Measurements from ENCODE around the gene ADRA2B.
"Not testable (repeated sequence)": the region's sequence is repeated elsewhere in the genome, so short reads cannot be mapped to it uniquely, and the experiment has no call there.

The ADRA2B gene

DNA sequence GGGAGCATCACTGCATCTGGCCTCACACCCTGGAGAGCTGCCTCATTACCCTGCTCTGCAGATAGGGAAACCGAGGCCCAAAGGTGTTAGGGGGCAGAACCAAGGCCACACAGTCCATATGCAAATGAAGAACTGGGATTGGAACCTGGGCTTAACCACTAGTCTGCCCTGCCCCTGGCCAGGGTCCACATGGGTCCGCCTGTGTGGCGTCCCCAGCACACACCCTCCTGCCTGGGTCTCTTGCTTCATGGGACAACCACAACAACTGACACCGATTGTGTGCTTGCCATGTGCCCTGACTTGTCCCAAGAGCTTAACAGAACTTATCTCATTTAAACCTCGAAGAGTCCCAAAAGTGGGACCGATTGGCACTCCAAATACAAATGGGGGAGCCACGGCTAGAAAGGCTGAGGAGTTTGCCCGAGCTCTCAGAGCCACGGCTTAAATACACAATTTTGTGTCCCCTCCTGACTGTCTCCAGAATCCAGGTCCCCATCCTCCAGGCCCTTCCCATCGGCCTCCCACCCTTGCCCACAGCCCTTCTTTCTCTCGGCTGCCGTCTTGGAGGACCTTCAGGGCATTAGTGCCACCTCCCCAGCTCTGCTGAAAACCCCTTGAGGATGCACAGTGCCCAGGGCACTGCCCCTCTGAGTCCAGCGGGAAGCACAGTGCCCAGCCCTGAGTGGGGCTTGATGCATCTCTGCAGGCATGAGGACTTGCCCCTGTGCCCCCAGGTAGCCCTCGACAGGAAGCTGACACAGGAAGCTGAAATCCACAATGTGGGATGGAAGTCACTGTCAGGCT is 34.6 kb upstream of the ADRA2B start:
- ATAC-seq (no peak), DNase-seq (peak; percentile 9)

DNA sequence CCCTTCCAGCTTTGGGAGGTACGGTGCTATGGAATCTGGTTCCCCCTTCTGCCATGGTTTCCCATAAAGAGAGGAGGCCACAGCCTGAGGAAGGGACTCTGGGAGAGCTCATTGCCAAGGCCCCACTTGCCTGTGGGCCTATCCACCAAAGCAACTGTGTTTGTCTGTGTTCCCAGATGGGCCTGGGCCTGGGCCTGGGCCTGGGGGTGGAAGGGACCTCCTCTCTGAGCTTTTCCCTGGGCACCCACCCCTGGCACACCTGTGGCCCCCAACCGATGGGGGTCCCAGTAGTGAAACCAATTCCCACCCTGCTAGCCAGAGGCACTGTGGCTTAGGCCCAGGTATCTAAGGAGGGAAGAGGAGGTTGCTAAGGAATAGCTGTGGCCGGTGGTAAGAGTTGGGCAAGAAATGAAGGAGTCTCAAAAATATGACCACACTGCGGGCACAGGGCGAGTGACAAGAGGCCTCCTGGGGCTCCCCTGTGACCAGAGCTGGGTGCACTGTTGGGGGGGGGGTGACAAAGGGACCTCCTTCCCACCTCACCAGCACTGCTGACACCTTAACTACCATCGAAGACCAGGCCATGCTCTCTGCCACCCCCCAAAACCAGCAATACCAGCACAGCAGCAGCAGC is 33.8 kb upstream of the ADRA2B start:
- no peak for ATAC-seq

DNA sequence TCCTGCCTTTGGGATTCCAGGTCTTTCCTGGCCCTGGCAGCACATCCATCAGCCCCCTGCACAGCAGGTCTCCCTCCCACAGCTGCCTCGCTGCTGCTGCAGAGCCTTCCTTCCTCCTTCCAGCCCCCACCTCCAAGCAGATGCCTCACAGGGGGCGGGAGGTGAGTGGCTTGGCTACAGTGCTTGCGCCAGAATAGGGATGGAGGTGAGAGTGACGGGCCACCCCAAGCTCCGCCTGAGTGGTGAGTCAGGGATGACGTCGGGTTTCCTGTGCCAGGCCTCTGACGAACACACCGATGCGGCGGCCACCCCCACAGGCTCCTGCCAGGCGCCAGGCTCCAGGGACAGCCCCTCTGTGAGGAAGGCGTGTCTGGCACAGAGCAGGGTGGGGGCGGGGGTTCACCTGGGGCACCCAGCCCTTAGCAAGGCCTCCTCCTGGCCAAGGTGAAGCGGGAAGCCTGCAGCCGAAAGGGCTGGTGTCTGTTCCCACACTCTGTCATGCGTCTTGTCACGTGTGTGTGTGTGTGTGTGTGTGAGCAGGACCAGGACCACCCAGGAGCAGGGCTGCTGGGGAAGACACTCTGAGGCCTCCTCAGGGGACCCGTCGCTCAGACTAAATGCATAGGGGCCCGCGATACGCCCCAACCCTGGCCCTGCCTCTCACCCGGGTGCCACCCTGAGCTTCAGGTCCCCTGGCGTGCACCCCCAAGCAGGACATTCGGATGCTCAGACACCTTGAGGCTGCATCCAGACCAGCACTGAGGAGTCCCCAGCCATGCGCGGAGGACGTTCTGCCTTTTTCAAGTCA is 32.2 kb upstream of the ADRA2B start:
- ATAC-seq (peak; percentile 73), DNase-seq (peak; percentile 98)

More for the DNA sequence above, 33.8 kb upstream of the ADRA2B start:
- DNase-seq: peak; percentile 6

DNA sequence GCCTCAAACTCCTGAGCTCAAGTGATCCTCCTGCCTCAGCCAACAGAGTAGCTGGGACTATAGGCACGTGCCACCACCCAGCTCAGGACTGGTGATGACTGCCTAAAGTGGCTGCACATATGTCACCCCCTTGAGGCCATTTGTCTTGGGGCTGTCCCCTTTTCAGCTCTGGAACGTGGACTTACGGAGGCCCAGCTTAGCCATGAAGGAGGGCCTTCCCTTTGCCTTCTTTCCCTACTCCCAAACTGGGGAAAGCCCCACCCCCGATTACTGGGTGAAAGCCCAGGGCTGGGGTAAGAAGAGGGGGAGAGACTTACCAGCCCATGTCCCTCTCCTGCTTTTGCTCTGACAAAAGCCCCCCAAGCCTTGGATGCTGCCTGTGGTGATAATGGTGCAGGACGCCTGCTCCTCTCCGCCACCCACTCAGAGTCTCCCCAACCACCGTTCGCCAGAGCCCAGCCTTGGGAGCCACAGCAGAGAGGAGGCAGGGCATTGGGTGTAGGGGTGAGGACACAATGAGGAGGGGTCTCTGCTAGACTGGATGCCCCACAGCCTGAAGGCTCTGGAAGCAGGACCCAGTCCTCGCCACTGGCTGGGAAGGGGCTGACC is 31.3 kb upstream of the ADRA2B start:
- no peak for ATAC-seq
- DNase-seq: peak; percentile 67

DNA sequence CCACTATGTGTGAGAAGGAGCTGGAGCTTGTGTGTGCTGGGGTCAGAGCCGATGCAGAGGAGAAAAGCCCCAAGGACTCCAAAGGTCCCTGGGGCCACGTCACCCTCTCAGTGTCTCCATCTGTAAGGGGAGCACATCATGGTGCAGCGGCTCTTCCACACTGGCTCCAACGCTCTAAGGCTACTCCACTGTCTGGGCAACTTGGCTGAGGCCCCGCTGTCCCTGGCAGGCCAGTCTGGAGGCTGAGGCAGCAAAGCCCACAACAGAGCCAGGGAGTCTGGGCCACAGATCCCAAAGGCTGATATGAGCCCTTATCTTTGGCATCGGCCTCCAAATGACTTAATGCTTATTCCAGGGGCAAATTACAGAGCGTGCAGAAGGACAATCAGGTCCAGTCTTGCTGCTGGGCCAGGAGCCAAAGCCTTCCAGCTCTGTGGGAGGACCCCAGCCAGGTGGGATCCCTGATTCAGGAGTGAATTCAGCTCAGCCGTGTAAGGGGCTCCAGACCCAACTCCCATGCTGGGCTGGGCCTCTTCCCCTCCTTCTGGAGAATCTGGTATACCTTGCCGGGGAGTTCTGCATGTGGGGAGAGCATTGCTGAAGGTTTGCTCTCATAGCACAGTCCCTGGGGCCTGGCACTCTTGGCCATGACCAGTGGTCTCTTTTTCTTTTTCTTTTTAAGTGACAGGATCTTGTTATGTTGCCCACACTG is 30.7 kb upstream of the ADRA2B start:
- peak; percentile 29 for DNase-seq

DNA sequence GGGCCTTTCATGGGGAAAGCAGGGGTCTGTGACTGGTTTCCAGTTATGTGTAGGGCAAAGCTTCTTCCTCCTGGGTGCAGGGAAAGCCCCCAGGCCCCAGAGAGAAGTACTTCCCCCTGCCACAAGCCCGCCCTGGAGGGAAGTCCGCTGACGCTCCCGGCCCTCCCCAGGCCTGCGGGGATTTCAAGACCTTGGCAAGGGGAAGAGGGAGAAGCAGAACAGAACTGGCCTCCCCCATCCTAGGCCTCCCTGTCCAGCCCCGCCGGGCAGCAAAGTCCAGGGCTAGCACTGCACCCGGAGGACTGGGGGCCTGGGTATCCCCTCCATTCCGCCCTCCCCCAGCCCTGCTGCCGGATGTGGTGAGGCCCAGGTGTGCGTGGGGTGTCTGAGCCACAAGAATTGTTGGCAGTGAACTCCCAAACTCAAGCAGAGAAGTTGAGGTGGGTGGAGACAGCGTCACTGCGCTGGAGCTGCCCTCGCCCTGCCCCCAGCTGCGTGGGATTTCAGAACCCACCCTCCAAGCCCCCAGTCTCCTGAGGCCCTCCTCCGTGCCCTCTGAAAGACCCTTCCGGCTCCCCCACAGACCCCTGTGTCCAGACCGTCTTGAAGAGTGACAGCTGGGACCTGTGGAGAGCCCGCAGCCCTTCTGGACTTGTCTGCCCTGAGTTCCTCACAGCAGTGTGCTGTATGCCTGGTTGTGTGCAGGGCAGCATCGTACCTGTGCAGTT is 29.9 kb upstream of the ADRA2B start:
- peak; percentile 14 for ATAC-seq
- peak; percentile 91 for DNase-seq

More for the DNA sequence above, 30.7 kb upstream of the ADRA2B start:
- ATAC-seq: no peak

DNA sequence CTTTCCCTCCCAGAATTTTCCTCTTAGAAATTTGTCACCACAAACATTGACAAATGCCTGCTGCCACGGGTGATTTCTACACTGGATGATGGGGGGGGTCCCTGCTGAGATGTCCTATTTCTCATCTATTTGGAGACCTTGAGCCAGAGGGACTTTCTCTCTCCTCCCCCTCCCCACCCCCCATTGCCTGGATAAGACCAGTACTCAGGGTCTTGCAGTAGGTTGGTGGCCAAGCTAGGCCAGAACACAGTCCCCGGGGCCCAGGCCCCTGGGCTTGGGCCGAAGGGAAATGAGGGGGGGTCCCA is 29.4 kb upstream of the ADRA2B start:
- DNase-seq: no peak
- no peak for ATAC-seq

DNA sequence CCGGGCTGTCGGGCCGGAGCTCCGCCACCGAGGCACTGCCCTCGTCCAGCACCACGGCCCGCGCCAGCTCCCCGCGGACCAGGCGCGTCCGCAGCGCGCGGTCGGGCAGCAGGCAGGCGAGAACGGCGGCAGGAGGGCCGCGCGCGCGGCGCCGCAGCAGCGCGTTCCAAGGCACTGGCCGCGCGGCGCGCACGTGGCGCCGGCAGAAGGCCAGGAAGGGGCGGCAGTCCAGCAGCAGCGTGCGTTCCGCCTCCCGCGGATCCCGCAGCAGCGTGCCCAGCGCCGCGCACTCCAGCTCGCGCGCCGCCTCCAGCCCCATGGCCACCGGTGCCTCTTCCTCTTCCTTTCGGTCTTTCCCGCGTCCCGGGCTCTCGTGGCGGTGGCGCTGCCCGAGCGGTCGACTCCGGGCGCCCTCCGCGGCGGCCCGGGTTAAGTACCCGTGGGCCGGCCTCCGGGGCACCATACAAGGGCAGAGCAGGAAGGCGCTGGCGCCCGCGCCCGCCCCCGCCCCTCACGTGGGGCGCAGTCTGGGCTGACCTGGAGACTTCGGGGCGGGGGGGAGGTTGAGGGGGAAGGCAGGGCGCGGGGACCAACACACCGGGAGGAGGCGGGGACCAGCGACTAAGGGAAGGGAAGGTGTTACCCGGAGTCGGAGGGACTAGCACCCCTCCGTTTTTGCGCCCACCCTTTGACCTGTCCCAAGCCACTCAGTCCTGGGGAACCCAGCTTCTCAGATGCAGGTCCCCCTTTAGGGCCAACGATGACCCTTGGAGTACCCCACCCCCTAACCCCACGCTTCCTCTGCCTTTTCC is 28.9 kb upstream of the ADRA2B start, which contains the start of gene DUSP2:
DUSP2 (minus strand) TSS at position 405 of the 812 bp plus-strand sequence; CDS start at position 319, 86 bp downstream.
- peak; percentile 93 for DNase-seq

DNA sequence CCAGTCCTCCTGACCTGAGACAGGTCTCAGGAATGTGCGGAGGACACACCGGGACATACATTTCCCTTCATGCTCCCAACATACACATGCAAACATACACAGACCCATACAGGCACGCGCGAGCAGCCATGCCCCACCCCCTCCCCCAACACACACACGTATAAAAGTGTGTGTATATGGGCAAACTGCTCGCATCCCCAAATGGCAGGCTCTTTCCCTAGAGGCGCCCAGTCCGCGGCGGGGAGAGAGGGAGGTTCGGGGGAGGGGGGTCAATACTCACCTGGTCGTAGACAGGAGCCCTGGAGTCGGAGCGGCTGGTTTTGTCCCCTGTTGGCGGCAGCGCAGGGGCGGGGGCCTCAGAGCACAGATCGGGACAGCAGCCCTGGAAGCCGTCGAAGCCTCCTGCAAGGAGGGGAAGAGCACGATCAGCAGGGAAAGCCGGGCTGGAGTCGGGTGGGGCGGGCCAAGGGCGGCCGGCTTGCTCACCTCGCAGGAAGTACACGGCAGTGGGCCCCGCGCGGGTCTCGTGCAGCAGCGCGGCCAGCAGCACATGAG is 28.2 kb upstream of the ADRA2B start:
- no peak for ATAC-seq
- DNase-seq: peak; percentile 57

More for the DNA sequence above, 28.9 kb upstream of the ADRA2B start, which contains the start of gene DUSP2:
- ATAC-seq: peak; percentile 60

DNA sequence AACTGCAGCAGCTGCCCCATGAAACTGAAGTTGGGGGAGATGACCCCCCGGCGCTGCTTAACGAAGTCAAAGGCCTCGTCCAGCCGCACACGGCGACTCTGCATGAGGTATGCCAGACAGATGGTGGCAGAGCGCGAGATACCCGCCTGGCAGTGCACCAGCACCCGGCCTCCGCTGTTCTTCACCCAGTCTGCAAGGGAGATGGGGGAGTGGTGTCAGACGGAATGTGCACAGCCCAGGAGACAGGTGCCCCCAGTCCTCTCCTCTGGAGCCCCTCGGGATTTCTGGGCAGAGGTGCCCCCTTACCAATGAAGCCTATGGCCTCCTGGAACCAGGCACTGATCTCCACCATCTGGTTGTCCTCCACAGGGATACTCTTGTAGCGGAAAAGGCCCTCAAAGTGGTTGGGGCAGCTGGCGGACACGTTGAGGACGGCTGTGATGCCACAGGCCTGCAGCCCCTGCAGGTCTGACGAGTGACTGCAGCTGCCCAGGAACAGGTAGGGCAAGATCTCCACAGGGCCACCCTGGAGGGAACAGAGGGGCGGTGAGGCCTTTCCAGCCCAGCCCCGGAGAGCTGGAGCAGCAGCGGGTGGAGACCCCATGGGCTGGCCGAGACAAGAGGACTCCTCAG is 27.6 kb upstream of the ADRA2B start:
- peak; percentile 48 for DNase-seq
- no peak for ATAC-seq

DNA sequence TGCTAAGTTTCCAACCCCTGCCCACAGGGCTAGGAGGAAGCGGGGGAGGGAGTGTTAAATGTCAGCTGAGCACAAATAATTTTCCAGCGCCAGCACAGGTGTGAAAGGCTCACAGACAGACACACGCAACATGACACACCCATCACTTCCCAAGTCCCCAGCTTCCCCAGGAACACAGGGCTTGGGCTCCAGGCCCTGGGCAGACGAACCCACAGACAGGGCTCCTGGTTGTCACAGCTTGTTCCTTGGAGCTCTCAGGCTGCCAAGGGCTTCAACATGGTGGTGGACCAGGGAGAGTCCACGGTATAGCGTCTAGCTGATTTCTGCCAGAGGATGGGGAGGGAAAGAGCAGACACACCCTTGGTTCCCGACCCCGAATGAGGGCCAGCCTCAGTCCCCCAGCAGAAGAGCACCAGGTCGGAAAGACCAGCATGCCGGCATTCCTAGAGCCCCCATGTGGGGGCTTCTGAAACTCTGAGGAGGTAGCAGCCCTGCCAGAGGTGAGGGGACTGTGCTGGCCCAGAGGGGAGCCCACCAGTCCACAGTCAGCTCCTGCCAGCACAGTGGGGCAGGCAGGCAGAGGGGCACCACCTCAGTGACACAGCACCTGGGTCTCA is 27.0 kb upstream of the ADRA2B start:
- no peak for ATAC-seq
- peak; percentile 45 for DNase-seq

DNA sequence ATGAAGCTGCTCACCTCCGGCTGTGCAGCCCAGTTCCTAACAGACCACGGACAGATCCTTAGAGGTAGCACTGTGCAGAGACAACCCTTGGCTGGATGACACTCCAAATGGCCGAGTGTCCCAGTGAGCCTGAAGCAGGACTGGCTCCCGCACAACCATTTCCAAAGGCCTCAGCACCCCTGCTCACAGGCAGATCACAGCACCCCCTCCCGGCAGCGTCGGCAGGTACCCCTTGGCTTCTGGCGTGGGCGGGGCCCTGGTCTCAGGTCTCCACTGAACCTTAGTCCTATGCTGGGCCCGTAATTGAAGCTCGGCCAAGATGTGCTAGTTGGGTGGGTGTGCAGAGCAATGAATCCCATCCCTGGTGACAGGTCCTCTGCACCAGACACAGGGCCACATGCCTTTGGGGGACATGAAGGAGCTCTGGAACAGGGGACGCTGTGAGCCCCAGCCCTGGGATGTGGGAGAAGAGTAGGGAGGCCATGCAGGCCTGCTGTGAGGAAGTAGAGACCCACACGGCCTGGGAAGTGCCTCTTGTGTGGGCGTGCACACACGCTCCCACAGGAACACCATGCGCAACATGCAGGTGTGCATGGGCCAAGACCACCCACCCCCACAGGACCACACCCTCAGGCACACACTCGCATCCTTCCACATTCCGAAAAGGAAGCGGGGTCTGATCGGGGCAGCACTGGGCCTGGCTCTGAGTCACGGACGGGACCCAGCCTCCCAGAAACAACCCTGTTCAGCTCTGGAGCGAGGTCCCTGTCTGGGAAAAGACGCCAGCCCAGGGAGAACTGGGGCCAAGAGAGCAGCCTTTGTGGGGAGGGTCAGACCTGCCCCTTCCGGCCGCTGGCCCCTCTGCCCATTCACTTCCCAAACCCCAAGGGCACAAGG is 26.1 kb upstream of the ADRA2B start:
- DNase-seq: peak; percentile 89
- ATAC-seq: peak; percentile 16

DNA sequence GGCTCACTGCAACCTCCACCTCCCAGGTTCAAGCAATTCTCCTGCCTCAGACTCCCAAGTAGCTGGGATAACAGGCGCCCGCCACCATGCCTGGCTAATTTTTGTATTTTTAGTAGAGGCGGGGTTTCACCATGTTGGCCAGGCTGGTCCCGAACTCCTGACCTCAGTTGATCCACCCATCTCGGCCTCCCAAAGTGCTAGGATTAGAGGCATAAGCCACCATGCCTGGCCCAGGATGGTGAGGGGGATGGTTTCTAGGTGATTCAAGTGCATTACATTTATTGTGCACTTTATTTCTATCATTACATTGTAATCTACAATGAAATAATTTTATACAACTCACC is 25.2 kb upstream of the ADRA2B start:
- not testable (repeated sequence) for DNase-seq, ATAC-seq

DNA sequence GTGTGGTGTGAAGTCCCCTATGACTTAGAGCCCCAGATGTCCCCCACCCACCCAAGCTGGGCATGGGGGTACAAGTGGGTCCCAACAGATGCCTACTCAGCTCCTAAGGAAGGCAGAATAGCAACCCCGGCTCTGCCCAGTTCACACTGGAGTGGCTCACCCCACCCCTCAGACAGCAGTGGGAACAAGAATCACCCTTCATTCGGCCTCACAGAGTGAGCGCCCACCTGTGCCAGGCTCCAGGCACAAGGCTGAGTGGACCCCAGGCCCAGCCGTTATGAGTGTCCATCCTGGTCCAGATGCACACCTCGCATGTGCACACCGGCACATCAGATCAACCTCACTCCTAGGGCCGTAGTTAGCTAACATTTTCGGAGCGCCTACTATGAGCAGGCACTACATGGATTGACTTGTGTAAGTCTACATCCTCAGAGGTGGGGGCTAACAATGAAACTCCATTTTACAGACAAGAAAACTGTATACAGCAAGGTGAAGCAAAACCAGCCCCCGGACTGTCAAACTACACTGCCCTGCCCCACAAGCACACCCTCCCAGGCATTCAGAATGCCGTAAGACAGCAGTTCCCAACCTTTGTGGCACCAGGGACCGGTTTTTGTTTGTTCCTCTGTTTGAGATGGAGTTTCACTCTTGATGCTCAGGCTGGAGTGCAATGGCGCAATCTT is 24.7 kb upstream of the ADRA2B start:
- ATAC-seq (no peak), DNase-seq (no peak)

DNA sequence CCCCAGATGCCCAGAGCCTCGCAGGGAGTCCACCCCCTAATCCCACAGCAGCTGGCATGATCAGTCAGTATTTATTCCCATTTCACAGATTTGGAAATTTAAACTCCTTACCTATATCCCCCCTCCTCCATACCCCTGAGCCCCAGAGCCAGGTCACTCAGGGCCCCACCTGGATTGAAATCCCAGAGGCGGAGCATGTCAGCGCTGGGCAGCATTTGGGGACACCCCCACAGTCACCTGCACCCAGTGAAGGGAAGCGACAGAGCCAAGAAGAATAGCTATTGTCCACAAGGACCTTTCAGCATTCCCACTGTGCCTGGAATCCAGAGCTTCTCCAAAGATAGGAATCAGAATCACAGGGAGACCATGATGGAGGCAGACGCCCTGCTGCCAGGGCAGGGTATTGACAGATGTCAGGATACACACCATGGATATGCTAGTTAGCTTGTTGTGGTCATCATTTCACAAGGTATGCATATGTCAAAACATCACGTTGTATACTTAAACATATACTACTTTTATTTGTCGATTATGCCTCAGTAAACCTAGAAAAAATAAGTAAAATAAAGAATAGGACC is 22.9 kb upstream of the ADRA2B start:
- ATAC-seq (no peak), DNase-seq (no peak)

DNA sequence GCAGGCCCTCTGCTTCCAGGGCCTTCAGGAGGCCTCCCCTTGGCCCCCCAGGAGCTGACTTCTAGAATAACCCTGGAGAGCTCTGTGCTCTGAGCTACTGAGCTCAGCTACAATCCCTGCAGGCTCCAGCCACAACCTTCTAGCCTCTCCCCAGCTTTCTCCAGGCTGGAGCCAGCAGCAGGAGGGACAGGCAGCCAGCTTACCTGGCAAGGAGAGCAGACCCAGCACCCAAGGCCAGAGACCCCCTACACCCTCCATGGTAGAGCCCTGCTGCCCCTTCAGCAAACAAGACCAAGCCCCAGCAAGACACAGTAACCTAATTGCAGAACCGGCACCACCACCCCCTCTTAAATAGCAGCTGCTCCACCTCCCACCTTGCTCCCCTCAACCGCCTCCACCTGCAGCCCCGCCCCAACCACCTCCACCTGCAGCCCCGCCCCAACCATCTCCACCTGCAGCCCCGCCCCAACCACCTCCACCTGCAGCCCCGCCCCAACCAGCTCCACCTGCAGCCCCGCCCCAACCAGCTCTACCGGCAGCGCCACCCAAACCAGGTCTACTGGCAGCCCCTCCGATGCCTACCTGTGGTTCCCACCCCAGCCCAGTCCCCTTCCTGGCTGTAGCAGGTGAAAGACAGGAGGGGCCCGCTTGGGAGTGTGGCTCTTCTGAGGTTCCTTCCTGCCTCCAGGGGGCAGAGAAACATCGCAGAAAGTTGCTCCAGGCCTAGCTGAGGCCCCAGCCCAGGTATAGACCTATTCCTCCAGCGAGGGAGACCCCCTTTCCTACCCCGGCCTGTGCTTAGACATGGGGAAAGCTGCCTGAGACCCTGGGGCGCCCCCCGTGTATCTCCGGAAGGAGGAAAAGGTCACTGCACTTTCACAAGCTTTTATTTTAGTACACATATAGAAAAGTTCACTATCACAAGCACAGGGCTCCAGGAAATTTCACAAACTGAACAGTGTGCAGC is 22.1 kb upstream of the ADRA2B start, which contains the start of gene ASTL:
ASTL (minus strand) TSS at position 324 of the 967 bp plus-strand sequence; CDS start at position 258, 66 bp downstream.
- peak; percentile 75 for DNase-seq
- ATAC-seq: peak; percentile 58

All from stimulated activated naive CD8-positive, alpha-beta T cell treated with anti-CD3 and anti-CD28 coated beads, Interleukin-15, Interleukin-2, amounts not matched to agents 100 U/mL and 50 U/mL, for 24 hours (primary cell).